Body of pancreas (tissue), 4 donors: ENCODE data around the gene SYNPR.

Experiments used
- POLR2A ChIP-seq, 3 donors: fragments of 450-650 bp; IDR thresholded peaks; one replicate each; pipeline ENCODE4 v1.6.1; 2016; ENCODE audit warnings: antibody characterized with exemption in 3 of 3, mild to moderate bottlenecking in 2 of 3
- TF ChIP-seq, protein P1 (sequence below), 7 experiments: fragments of 450-650 bp in 4 of 7; fragments of 200-600 bp in 3 of 7; sonication (generic) in 3 of 7; IDR thresholded peaks; one replicate each; pipeline ENCODE4 v1.5.1; 2016 to 2019; ENCODE audit warnings: antibody characterized with exemption in 7 of 7

DNA sequence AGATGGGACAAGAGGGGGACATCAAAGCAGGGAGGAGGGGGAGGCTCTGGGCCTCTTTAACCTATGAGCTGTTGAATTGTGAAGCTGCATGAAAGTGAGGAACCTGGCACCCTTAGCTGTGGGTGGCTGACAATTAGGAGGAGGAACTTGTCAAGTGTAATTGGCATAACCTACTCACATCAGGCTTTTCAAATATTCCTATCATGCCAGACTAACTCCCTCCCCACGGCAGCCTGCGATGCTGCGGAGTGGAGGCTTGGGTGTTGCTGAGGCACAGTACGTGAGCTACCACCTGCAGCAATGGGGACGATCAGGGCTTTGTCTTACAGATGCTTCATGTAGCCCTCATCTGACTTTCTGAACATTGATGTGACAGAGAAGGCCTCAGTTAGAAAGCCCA is 193.7 kb downstream of the SYNPR start:
- no peak for TF ChIP-seq POLR2A (IDR thresholded peaks at IDR 0.05)
- TF ChIP-seq, protein P1, sequence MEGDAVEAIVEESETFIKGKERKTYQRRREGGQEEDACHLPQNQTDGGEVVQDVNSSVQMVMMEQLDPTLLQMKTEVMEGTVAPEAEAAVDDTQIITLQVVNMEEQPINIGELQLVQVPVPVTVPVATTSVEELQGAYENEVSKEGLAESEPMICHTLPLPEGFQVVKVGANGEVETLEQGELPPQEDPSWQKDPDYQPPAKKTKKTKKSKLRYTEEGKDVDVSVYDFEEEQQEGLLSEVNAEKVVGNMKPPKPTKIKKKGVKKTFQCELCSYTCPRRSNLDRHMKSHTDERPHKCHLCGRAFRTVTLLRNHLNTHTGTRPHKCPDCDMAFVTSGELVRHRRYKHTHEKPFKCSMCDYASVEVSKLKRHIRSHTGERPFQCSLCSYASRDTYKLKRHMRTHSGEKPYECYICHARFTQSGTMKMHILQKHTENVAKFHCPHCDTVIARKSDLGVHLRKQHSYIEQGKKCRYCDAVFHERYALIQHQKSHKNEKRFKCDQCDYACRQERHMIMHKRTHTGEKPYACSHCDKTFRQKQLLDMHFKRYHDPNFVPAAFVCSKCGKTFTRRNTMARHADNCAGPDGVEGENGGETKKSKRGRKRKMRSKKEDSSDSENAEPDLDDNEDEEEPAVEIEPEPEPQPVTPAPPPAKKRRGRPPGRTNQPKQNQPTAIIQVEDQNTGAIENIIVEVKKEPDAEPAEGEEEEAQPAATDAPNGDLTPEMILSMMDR (IDR thresholded peaks at IDR 0.05): no peak
